NCI-H1930 (cell line): ENCODE data around the gene RENBP.
A peak's percentile ranks its signal among the peaks of the same experiment; 100 is the strongest.
"Not testable (repeated sequence)": the region's sequence is repeated elsewhere in the genome, so short reads cannot be mapped to it uniquely, and the experiment has no call there.

Source experiments
- DNase-seq, 2 experiments: peaks; one replicate each; lab custom pipeline; 2025; lab: John Stamatoyannopoulos, UW

RENBP gene

GRCh38 chrX:153944140-153944799 lies at the start of gene RENBP:
TSS of gene RENBP (minus strand) at chrX:153944643. CDS start at chrX:153944610, 33 bp downstream.
- DNase-seq, result no peak

GRCh38 chrX:153993978-153994377 lies 49.5 kb upstream of the RENBP start:
- no peak for DNase-seq

- DNase-seq, result no peak
Measured at GRCh38 chrX:153993079-153993478, 48.6 kb upstream of the RENBP start.

GRCh38 chrX:153992180-153992579 lies 47.7 kb upstream of the RENBP start:
- no peak for DNase-seq

GRCh38 chrX:153991013-153991580 lies 46.7 kb upstream of the RENBP start:
- DNase-seq, result no peak

GRCh38 chrX:153989973-153990655 lies 45.7 kb upstream of the RENBP start:
- no peak for DNase-seq

GRCh38 chrX:153988493-153988892 lies 44.0 kb upstream of the RENBP start:
- no peak for DNase-seq

- no peak for DNase-seq
Measured at GRCh38 chrX:153984351-153985178, 40.1 kb upstream of the RENBP start.

- no peak for DNase-seq
Measured at GRCh38 chrX:153983321-153983801, 38.9 kb upstream of the RENBP start.

- DNase-seq, result no peak
Measured at GRCh38 chrX:153981771-153982533, 37.5 kb upstream of the RENBP start.

- no peak for DNase-seq
Measured at GRCh38 chrX:153981231-153981630, 36.8 kb upstream of the RENBP start.

- not testable (repeated sequence) for DNase-seq
Measured at GRCh38 chrX:153980394-153980793, 36.0 kb upstream of the RENBP start.

GRCh38 chrX:153974726-153975286 lies 30.4 kb upstream of the RENBP start:
- no peak for DNase-seq

- no peak for DNase-seq
Measured at GRCh38 chrX:153974003-153974725, 29.7 kb upstream of the RENBP start.

- no peak for DNase-seq
Measured at GRCh38 chrX:153973127-153974002, 28.9 kb upstream of the RENBP start.

GRCh38 chrX:153972368-153973126 lies 28.1 kb upstream of the RENBP start, which contains the start of gene TMEM187:
TSS of gene TMEM187 (plus strand) at chrX:153972754. CDS start at chrX:153982063, 9,309 bp downstream.
- DNase-seq, result peak; percentile 88 to 94

- peak; percentile 87 to 95 for DNase-seq
Measured at GRCh38 chrX:153971450-153972367, 27.3 kb upstream of the RENBP start, which contains the start of gene HCFC1. TSS of gene HCFC1 (minus strand) at chrX:153971818. CDS start at chrX:153970840, 978 bp downstream.
